ENCODE data around the gene TWF2.

DNA sequence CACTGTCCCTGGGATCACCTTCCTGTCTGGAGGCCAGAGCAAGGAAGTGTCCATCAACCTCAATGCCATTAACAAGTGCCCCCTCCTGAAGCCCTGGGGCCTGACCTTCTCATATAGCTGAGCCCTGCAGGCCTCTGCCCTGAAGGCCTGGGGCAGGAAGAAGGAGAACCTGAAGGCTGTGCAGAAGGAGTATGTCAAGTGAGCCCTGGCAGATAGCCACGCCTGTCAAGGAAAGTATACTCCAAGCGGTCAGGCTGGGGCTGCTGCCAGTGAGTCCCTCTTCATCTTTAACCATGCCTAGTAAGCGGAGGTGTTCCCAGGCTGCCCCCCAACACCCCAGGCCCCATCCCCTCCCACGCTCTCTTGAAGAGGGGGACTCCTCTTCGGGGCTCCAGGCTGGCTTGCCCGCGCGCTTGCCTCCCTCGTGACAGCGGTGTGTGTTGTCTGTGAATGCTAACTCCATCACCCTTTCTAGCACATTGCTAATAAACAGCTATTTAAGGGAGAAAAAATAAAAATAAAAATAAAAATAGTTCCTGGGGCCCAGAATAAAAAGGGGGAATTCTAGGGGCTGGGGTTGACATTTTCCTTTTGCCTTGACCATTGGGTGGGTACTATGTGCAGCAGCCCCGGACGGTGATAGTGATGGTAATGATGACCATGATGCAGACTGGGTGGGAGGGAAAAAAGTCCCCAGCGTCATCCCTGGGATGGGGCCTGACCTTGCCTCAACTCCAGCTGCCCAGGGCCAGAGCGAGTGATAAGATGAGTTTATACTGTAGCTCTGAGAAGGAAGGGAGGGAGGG is 44.3 kb downstream of the TWF2 start:
- TF ChIP-seq, protein P1, sequence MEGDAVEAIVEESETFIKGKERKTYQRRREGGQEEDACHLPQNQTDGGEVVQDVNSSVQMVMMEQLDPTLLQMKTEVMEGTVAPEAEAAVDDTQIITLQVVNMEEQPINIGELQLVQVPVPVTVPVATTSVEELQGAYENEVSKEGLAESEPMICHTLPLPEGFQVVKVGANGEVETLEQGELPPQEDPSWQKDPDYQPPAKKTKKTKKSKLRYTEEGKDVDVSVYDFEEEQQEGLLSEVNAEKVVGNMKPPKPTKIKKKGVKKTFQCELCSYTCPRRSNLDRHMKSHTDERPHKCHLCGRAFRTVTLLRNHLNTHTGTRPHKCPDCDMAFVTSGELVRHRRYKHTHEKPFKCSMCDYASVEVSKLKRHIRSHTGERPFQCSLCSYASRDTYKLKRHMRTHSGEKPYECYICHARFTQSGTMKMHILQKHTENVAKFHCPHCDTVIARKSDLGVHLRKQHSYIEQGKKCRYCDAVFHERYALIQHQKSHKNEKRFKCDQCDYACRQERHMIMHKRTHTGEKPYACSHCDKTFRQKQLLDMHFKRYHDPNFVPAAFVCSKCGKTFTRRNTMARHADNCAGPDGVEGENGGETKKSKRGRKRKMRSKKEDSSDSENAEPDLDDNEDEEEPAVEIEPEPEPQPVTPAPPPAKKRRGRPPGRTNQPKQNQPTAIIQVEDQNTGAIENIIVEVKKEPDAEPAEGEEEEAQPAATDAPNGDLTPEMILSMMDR (conservative IDR thresholded peaks at IDR 0.05; ENCODE audit: low read length), result no peak
- no peak for TF ChIP-seq EZH2phosphoT487 (IDR thresholded peaks at IDR 0.05; ENCODE audit: borderline replicate concordance)
